GM19463 (cell line): ENCODE results near the gene PARP4.
"Not testable (repeated sequence)": the region's sequence is repeated elsewhere in the genome, so short reads cannot be mapped to it uniquely, and the experiment has no call there.

Experiments used
- ATAC-seq: cut with Tn5 transposase; IDR thresholded peaks from one replicate; pipeline ENCODE4 v1.9.1; 2021; ENCODE audit warnings: mild to moderate bottlenecking, moderate library complexity; ENCODE audit not compliant: unreplicated experiment

The PARP4 gene

DNA sequence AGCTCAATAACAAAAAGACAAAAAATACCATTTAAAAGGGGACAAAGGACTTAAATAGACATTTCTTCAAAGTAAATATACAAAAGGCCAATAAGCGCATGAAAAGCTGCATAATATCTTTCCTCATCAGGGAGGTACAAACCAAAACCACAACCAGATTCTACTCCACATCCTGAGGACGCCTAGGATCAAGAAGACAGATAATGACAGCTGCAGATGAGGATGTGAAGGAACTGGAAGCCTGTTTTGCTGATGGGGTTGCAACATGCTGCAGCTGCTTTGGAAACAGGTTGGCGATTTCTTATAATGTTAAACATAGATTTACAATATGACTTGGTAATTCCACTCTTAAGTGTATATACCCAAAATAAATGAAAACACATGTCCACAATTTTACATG is 132.4 kb downstream of the PARP4 start:
- not testable (repeated sequence) for ATAC-seq

DNA sequence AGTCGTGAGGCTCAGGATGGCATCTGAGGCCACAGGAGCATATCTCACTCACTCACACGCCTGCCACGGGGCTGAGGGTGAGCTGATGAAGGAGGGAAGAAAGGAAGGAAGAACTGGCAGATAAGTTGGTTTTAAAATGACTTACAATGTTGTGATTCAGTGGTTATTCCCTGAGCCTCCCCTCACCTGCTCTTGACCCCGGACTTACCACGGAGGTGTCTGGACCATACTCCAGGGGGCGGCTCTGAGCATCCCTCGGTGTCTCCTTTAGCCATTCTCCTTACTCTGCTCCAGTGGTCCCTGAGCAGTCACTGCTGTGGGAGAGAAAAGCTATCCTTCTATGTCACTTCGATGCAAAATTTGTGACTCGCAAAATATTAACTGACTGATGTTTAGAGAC is 141.3 kb downstream of the PARP4 start:
- ATAC-seq, result not testable (repeated sequence)
